Astrocyte (in vitro differentiated cells and primary cell): ENCODE results near the gene RWDD3.

Experiments
- CTCF ChIP-seq: IDR thresholded peaks from 2 replicates; pipeline ENCODE4 v1.5.1; 2011; ENCODE audit warnings: low read depth, mild to moderate bottlenecking, inconsistent platforms, low read length, moderate library complexity; ENCODE audit not compliant: insufficient read depth
- EZH2 ChIP-seq: IDR thresholded peaks from 2 replicates; pipeline ENCODE4 v1.6.1; 2012; ENCODE audit warnings: mild to moderate bottlenecking, low read length, inconsistent platforms; ENCODE audit not compliant: insufficient read depth

DNA sequence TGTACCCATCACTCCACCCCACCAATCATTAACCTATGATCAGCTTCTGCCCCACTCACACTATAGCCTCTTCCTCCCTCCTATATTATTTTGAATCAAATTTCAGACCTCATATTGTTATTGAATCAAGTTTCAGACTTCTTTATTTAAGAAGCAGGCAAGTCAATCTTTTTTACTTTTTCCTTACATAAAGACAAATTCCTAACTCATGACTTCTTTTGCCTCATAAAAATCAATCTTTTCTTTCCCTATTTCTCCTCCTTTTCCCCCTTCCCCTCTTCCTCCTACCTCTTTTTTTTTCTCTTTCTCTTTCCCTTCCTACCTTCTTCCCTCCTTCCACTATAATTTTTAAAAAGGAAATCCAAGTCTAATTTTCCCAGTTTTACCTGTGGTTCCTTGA, 4.3 kb upstream of the RWDD3 start:
- TF ChIP-seq CTCF (no peak), EZH2 (no peak)
